Skin of body (tissue), 3 donors: Measurements from ENCODE around the gene CST1. TPM values are rescaled to one million over a fixed set of nuclear protein-coding genes. Genes with fewer than 3 reads are reported as not detected.

Experiments
- DNase-seq: peaks from one replicate; lab custom pipeline; 2025; lab: John Stamatoyannopoulos, UW
- small RNA-seq: library from RNA; depleted of rRNA; stranded (forward); fragments of <200 nt; gene quantifications from one replicate; pipeline ENCODE3, GENCODE V24; 2014; ENCODE audit warnings: low replicate concordance
- total RNA-seq: library from RNA; depleted of rRNA; stranded (reverse); fragments of >200 nt; gene quantifications from one replicate; pipeline ENCODE4 v1.2.3, GENCODE V29; 2014

The CST1 gene
- total RNA-seq, 1 donor from 2014 or later = not detected

- DNase-seq = no peak
Observed at GRCh38 chr20:23710771-23711170, 40.0 kb downstream of the CST1 start.

- no peak for DNase-seq
Observed at GRCh38 chr20:23705895-23706294, 44.8 kb downstream of the CST1 start.

GRCh38 chr20:23702021-23702420, 48.7 kb downstream of the CST1 start:
- no peak for DNase-seq

DNA sequence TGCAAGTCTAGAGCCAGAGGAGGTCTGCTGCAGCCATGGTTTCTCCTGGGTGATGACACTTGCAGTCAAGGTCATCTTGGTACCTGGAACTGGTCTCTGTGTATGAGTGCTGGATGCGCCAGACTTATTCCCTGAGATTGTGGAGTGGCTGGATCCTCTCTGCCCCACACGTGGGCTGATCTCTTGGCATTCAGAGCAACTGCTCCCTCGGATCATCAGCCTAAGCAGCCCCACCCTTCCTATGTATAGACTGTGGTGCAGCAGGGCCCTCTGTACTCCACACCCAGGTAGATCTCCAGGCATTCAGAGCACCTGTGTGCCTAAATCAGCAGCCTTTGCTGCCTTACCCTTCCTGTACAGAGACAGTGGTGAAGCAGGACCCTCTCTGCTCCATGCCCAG, 49.8 kb downstream of the CST1 start:
- DNase-seq = no peak

GRCh38 chr20:23697947-23698346, 52.8 kb downstream of the CST1 start:
- DNase-seq = no peak

Small RNA genes lying within 50 kb of the gene (small RNA-seq; reads per million reads assigned to genes)
- not detected for gene CST2P1

Other genes starting within 250 kb of the CST1 start
- not detected for gene CST9L, start 182.5 kb downstream of the CST1 start, total RNA-seq
- not detected for gene CST9, start 145.0 kb downstream of the CST1 start, total RNA-seq
- gene CST3, start 113.0 kb downstream of the CST1 start, total RNA-seq = 69.7 TPM
- not detected for gene CST4, start 61.9 kb downstream of the CST1 start, total RNA-seq
- gene CST2, start 75.8 kb upstream of the CST1 start, total RNA-seq = not detected
- gene CST5, start 128.8 kb upstream of the CST1 start, total RNA-seq = not detected
- not detected for gene GGTLC1, start 237.8 kb upstream of the CST1 start, total RNA-seq